Lower lobe of right lung (tissue), 2 donors: Measurements from ENCODE around the gene CDK6. TPM values are rescaled to one million over a fixed set of nuclear protein-coding genes. Genes with fewer than 3 reads are reported as not detected.

Experiments used
- ATAC-seq, 2 donors: fragments of 200-7000 bp; cut with Tn5 transposase; one replicate each; pipeline ENCODE4 v1.9.1; 2020 to 2022; ENCODE audit warnings: mild to moderate bottlenecking in 2 of 2, moderate library complexity in 2 of 2
- DNase-seq: peaks from one replicate; pipeline ENCODE4 v3.0.0-alpha.2; 2020
- H3K27ac ChIP-seq: fragments of 200-600 bp; one replicate; pipeline ENCODE4 v1.8.0; 2022
- H3K27me3 ChIP-seq: fragments of 200-600 bp; one replicate; pipeline ENCODE4 v1.8.0; 2022; ENCODE audit warnings: low read depth
- H3K36me3 ChIP-seq: fragments of 200-600 bp; one replicate; pipeline ENCODE4 v1.8.0; 2022; ENCODE audit warnings: mild to moderate bottlenecking
- H3K4me1 ChIP-seq: fragments of 200-600 bp; one replicate; pipeline ENCODE4 v1.8.0; 2022
- H3K4me3 ChIP-seq: fragments of 200-600 bp; one replicate; pipeline ENCODE4 v1.8.0; 2022; ENCODE audit warnings: mild to moderate bottlenecking
- H3K9me3 ChIP-seq: fragments of 200-600 bp; one replicate; pipeline ENCODE4 v1.8.0; 2022
- intact Hi-C: fragments of 100-400 bp; cut with DNase I; formaldehyde crosslinking; loops from one replicate; pipeline ENCODE4 v1.11.0; 2022
- total RNA-seq: library from RNA; stranded (reverse); fragmentation: NEBNext Ultra II Directional; extraction: Animal tissue kit (Norgen Biotek cat#: 25700); gene quantifications from one replicate; pipeline ENCODE4 v1.2.1, GENCODE V29; 2021
- TF ChIP-seq, protein P1 (sequence below): fragments of 200-600 bp; IDR thresholded peaks from one replicate; pipeline ENCODE4 v1.8.0; 2022; ENCODE audit warnings: antibody characterized with exemption, mild to moderate bottlenecking
- donor health status: DM: no; HTN: yes; CAD: no; lungs with severe emphysema.

Gene CDK6
- total RNA-seq, 1 donor from 2014 or later = 21.7 TPM

DNA sequence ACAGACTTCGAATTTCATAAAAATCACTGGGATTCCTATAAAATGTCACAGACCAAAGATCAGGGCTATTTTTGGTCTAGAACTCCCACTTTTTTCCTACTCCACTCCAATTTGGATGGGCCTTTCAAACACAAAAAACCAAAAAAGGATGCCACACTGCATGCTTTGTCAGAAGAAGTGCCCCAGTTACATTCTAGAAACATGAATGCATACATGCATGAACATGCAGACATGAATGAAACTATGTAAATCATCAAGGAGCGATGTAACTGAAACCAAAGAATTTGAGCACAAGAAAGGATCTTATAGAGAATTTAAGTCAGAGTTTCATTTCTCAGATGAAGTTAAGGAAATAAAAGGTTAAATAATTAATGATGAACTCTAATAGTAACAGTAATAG is 214.3 kb downstream of the CDK6 start:
- TF ChIP-seq, protein P1, sequence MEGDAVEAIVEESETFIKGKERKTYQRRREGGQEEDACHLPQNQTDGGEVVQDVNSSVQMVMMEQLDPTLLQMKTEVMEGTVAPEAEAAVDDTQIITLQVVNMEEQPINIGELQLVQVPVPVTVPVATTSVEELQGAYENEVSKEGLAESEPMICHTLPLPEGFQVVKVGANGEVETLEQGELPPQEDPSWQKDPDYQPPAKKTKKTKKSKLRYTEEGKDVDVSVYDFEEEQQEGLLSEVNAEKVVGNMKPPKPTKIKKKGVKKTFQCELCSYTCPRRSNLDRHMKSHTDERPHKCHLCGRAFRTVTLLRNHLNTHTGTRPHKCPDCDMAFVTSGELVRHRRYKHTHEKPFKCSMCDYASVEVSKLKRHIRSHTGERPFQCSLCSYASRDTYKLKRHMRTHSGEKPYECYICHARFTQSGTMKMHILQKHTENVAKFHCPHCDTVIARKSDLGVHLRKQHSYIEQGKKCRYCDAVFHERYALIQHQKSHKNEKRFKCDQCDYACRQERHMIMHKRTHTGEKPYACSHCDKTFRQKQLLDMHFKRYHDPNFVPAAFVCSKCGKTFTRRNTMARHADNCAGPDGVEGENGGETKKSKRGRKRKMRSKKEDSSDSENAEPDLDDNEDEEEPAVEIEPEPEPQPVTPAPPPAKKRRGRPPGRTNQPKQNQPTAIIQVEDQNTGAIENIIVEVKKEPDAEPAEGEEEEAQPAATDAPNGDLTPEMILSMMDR = no peak
- intact Hi-C loops = no loop called here
- Histone ChIP-seq H3K36me3 (peaks cover 10% of the 10 kb centered on the region), H3K9me3 (no peaks in the 10 kb centered on the region), H3K27me3 (no peaks in the 10 kb centered on the region), H3K27ac (no peak overlapping the region), H3K4me1 (peaks cover 10% of the 10 kb centered on the region), H3K4me3 (no peak overlapping the region)
- DNase-seq (no peak), ATAC-seq (no peak)

DNA sequence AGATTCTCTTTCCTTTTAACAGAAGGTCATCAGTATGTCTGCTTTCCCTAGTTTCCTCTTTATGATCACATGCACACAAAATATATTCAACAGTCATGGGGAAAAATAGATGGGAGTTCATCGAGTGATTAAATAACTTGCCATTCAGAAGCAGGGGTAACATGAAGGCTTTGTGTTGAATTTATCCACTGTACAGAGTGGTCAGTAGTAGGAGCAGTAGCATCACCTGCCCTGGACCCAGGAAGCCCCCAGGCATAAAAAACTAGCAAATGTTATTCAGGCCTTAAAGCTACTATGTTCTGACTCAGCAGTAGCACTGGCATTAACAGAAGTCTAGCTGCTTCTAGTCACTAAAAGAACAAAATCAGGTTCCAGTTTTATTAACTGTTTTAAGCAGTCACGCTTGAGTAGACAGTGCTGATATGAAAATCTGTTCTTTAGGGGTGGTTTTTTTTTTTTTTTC is 214.8 kb downstream of the CDK6 start:
- intact Hi-C loops = no loop called here

DNA sequence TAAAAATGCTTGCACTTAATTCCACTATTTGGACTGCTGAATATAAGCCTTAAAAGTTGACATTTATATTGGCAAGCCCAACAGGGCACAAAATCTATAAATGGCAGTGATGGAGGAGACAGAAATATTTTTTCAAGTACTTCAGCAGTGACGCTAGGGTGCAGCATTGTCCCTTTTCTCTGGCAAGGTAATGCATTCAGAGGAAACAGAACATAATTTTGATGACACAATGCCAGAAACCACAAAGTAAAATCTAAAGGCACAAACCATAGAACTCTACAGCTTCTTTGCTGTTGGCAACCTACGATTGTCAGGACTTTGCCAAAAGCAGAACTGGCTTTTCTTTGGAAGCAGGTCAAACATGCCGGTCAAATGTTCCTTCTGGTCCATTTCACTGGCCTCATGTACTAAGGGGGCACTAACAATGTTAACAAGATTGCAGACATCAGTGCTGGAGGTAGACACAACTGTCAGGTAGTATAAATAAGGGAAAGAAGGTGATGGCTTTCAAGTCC is 215.3 kb downstream of the CDK6 start:
- ATAC-seq (peak; percentile 87 to 90), DNase-seq (no peak)
- TF ChIP-seq, protein P1 = peak; percentile 73
- Histone ChIP-seq H3K36me3 (peaks cover 19% of the 10 kb centered on the region), H3K4me3 (no peak overlapping the region), H3K4me1 (peaks cover 10% of the 10 kb centered on the region), H3K9me3 (no peaks in the 10 kb centered on the region), H3K27me3 (no peaks in the 10 kb centered on the region), H3K27ac (no peak overlapping the region)
- intact Hi-C loops = no loop called here

More for the DNA sequence above, 214.8 kb downstream of the CDK6 start:
- no peaks in the 10 kb centered on the region for H3K27me3 ChIP-seq
- H3K4me3 ChIP-seq = no peak overlapping the region
- DNase-seq (no peak), ATAC-seq (peak; percentile 24 to 29)
- H3K27ac ChIP-seq = no peak overlapping the region
- H3K36me3 ChIP-seq = peaks cover 14% of the 10 kb centered on the region
- no peaks in the 10 kb centered on the region for H3K9me3 ChIP-seq
- TF ChIP-seq, protein P1 = no peak
- peaks cover 10% of the 10 kb centered on the region for H3K4me1 ChIP-seq

DNA sequence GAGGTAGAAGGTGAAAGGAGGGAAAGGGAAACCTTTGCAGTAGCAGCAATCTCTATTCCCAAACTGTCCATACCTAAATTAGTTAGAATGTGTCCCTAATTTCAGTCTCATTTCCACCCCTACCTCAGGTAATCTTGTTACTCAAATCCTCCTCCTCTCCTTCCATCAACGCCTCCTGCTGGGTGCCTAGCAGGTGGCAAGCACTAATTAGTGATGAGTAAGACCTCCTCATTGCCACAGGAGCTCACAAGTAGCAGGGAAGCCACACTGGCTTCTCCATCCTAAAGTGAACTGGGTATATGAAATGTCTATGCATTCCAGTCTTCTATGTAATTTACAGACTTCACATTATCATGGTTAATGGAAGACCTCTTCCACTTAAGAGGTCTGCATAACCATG is 220.5 kb downstream of the CDK6 start:
- Histone ChIP-seq H3K4me3 (no peak overlapping the region), H3K4me1 (no peaks in the 10 kb centered on the region), H3K27me3 (no peaks in the 10 kb centered on the region), H3K36me3 (peaks cover 26% of the 10 kb centered on the region), H3K9me3 (no peaks in the 10 kb centered on the region), H3K27ac (no peak overlapping the region)
- intact Hi-C loops = no loop called here
- no peak for DNase-seq
- TF ChIP-seq, protein P1 = no peak
- no peak for ATAC-seq

GRCh38 chr7:92614660-92615174 is 221.7 kb downstream of the CDK6 start:
- Histone ChIP-seq H3K36me3 (peaks cover 26% of the 10 kb centered on the region), H3K9me3 (no peaks in the 10 kb centered on the region), H3K4me1 (no peaks in the 10 kb centered on the region), H3K27me3 (no peaks in the 10 kb centered on the region), H3K27ac (no peak overlapping the region), H3K4me3 (no peak overlapping the region)
- intact Hi-C loops = no loop called here
- TF ChIP-seq, protein P1 = no peak
- DNase-seq (no peak), ATAC-seq (peak in 1 of 2 donors; percentile 32)
